SU-DHL-6 (cell line): ENCODE results near the gene INPP4B.

Experiments used
- EZH2phosphoT487 ChIP-seq: fragments of 200-600 bp; sonication (generic), shearing (Covaris generic); conservative IDR thresholded peaks from 2 replicates; pipeline ENCODE4 v1.6.1; 2018; ENCODE audit warnings: mild to moderate bottlenecking, antibody characterized with exemption, low read length, moderate library complexity, mixed read lengths
- TF ChIP-seq, protein P1 (sequence below): fragments of 200-600 bp; sonication (generic); IDR thresholded peaks from one replicate; pipeline ENCODE4 v1.5.1; 2017; ENCODE audit warnings: antibody characterized with exemption, mild to moderate bottlenecking, low read length, moderate library complexity; ENCODE audit not compliant: insufficient read depth, poor library complexity, severe bottlenecking

DNA sequence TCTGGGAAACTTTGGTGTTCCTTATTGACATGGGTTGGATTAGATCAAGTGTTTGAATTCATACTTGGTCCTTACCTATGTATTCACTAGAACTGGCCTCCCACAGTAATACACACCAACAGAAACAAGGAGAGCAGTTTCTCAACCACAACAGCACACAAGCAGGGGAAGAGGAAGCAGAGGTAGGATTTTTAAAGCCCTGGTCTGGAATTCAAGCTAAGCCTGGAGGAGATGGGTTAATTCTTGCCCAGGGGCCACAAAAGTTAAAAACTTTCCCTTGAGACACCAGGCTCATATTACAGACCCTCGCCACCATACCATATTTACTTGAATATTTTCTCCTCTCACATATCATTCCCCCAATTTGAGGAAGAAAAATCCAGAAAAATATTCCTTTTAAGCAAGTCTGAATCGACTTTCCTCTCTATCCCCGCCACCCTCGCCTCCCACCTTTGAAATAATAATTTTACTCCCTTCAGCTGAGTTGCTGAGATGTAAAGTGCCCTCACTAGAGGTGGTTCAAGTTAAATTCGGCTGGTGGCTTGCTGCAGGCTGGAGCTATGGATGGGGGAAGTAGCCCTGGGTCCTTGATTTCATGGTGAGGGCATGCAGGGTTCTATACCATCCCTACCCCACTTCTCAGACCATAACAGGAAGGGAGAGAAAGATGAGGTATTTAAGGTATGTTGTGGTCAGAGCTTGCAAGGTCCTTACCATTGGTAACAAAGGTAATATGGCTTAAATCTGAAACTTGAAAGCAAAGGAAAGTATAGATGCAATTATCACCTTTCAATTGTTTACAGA, 440.2 kb downstream of the INPP4B start:
- TF ChIP-seq, protein P1, sequence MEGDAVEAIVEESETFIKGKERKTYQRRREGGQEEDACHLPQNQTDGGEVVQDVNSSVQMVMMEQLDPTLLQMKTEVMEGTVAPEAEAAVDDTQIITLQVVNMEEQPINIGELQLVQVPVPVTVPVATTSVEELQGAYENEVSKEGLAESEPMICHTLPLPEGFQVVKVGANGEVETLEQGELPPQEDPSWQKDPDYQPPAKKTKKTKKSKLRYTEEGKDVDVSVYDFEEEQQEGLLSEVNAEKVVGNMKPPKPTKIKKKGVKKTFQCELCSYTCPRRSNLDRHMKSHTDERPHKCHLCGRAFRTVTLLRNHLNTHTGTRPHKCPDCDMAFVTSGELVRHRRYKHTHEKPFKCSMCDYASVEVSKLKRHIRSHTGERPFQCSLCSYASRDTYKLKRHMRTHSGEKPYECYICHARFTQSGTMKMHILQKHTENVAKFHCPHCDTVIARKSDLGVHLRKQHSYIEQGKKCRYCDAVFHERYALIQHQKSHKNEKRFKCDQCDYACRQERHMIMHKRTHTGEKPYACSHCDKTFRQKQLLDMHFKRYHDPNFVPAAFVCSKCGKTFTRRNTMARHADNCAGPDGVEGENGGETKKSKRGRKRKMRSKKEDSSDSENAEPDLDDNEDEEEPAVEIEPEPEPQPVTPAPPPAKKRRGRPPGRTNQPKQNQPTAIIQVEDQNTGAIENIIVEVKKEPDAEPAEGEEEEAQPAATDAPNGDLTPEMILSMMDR = no peak
- TF ChIP-seq EZH2phosphoT487 = no peak
